Lung (tissue), 12 donors: ENCODE results near the gene NEK5. TPM values are rescaled to one million over a fixed set of nuclear protein-coding genes. Genes with fewer than 3 reads are reported as not detected.

Source experiments
- ATAC-seq: fragments of 200-7000 bp; cut with Tn5 transposase; one replicate; pipeline ENCODE4 v1.9.1; 2020; ENCODE audit warnings: moderate number of reproducible peaks; ENCODE audit not compliant: insufficient read depth, low FRiP score
- DNase-seq, 3 donors: peaks; one replicate each; pipeline ENCODE4 v3.0.0-alpha.2; 2013 to 2017
- H3K27ac ChIP-seq, 2 donors: one replicate each; pipeline ENCODE4 v1.5.1; 2013; ENCODE audit warnings: mild to moderate bottlenecking in 2 of 2, moderate library complexity in 2 of 2, control low read depth in 1 of 2, inconsistent platforms in 1 of 2, low read depth in 1 of 2, low read length in 1 of 2
- H3K27me3 ChIP-seq, 3 donors: one replicate each; pipeline ENCODE4 v1.5.1; 2013; ENCODE audit warnings: low read length in 2 of 3; ENCODE audit not compliant: control insufficient read depth in 3 of 3, insufficient read depth in 3 of 3
- H3K36me3 ChIP-seq, 4 donors: one replicate each; pipeline ENCODE4 v1.5.1; 2013; ENCODE audit warnings: low read length in 4 of 4, mild to moderate bottlenecking in 1 of 4, moderate library complexity in 1 of 4; ENCODE audit not compliant: control insufficient read depth in 4 of 4, insufficient read depth in 4 of 4
- H3K4me1 ChIP-seq, 5 donors: one replicate each; pipeline ENCODE4 v1.5.1; 2013; ENCODE audit warnings: low read length in 5 of 5, mild to moderate bottlenecking in 2 of 5, moderate library complexity in 1 of 5; ENCODE audit not compliant: control insufficient read depth in 5 of 5, insufficient read depth in 5 of 5
- H3K4me3 ChIP-seq: one replicate; pipeline ENCODE4 v1.5.1; 2013; ENCODE audit warnings: mild to moderate bottlenecking, control low read depth, moderate library complexity
- H3K9ac ChIP-seq, 2 donors: one replicate each; pipeline ENCODE4 v1.5.1; 2013; ENCODE audit warnings: low read length in 2 of 2, control low read depth in 1 of 2; ENCODE audit not compliant: insufficient read depth in 1 of 2
- H3K9me3 ChIP-seq, 4 donors: one replicate each; pipeline ENCODE4 v1.5.1; 2013; ENCODE audit warnings: low read length in 3 of 4, mild to moderate bottlenecking in 1 of 4, moderate library complexity in 1 of 4; ENCODE audit not compliant: control insufficient read depth in 4 of 4, insufficient read depth in 3 of 4
- WGBS, 2 donors: extraction: QIAGEN DNeasy Blood & Tissue Kit; methylation state at CpG; one replicate each; pipeline ENCODE4 v1.1.7; 2013; 5-methylcytosine and 5-hydroxymethylcytosine counted together
- polyA plus RNA-seq, 2 donors: library from polyadenylated mRNA; stranded (reverse); fragments of 200-250 nt; gene quantifications; one replicate each; pipeline ENCODE4 v1.2.1, GENCODE V29; 2013
- total RNA-seq, 2 donors: library from RNA; depleted of rRNA in 1 of 2; stranded (reverse); fragments of >200 nt in 1 of 2; gene quantifications; one replicate each; pipeline ENCODE4 v1.2.1, GENCODE V29; 2014 to 2021
- TF ChIP-seq, protein P1 (sequence below): IDR thresholded peaks from 2 replicates; pipeline ENCODE4 v1.5.1; 2012; ENCODE audit warnings: mild to moderate bottlenecking; ENCODE audit errors: control extremely low read depth, extremely low read depth
- donor health status: control.
- donor health status: control.
- donor health status: Bipolar disorder and iron deficiency.
- donor health status: healthy.
- donor health status: DM: yes; HTN: yes; CAD: no.

The NEK5 gene
- total and polyA plus RNA-seq, 4 donors, result 2.1 to 13.3 (median 6.1) TPM

DNA sequence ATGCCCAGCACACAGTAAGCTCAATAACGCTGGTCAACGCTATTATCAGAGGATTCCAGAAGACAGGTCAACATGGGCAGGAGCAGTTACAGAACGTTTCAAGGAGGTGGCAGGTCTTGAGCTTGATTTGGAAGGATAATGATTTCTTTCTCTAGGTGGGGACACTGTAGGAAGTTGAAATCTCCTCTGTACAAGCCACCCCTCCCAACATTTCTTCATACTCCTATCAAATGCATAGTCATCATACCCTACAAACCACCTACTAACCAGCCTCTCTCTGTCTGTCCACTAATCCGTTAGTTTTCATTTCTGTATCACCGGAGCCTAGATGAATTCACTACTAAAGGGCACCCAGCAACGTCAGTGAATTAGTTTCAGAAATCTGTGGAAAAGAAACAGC, 118.9 kb downstream of the NEK5 start:
- Histone ChIP-seq H3K27me3 (no peaks in the 10 kb centered on the region), H3K4me3 (no peak overlapping the region), H3K36me3 (no peaks in the 10 kb centered on the region), H3K9ac (peak overlapping the region in 1 of 2 donors; percentile 1), H3K9me3 (no peaks in the 10 kb centered on the region), H3K4me1 (peaks cover 3 to 22% (median 10%) of the 10 kb centered on the region in 5 donors), H3K27ac (no peak overlapping the region)
- TF ChIP-seq, protein P1, sequence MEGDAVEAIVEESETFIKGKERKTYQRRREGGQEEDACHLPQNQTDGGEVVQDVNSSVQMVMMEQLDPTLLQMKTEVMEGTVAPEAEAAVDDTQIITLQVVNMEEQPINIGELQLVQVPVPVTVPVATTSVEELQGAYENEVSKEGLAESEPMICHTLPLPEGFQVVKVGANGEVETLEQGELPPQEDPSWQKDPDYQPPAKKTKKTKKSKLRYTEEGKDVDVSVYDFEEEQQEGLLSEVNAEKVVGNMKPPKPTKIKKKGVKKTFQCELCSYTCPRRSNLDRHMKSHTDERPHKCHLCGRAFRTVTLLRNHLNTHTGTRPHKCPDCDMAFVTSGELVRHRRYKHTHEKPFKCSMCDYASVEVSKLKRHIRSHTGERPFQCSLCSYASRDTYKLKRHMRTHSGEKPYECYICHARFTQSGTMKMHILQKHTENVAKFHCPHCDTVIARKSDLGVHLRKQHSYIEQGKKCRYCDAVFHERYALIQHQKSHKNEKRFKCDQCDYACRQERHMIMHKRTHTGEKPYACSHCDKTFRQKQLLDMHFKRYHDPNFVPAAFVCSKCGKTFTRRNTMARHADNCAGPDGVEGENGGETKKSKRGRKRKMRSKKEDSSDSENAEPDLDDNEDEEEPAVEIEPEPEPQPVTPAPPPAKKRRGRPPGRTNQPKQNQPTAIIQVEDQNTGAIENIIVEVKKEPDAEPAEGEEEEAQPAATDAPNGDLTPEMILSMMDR, result no peak
- no peak for ATAC-seq
- no peak for DNase-seq
- WGBS, 2 donors, result 66 to 76% methylated on average over 6 of the region's 6 CpGs

DNA sequence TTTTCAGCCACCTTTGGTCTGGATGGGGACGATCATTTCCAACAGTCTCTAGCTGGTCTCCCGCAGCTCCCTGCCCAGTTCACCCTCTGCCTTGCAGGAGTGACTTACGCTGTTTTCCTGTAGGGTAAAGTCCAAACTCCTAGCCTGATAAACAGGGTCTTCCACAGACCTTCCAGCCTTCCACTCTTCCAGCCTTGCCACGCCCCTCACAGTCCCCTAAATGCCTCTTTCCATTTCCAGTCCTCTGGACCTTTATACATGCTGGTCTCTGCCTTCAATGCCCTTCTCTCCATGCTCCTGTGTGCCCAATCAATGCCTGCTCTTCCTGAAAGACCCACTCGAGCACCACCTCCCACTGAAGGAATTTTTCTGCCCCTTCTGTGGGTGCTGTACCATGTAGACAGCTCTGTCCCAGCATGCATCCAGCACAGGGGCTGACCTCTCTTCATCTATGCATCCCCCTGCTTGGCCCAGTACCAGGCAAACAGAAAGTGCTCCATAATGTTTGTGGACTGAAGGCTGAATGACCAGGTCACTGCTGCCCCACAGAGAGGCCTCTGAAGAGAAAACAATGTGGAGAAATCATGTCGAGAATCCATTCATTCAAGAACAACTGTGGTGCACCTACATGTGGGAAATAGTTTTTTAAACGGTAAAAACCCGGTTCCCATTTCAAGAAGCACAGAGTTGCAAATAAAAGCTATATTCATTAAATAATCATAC, 122.2 kb downstream of the NEK5 start:
- Histone ChIP-seq H3K9ac (no peak overlapping the region), H3K27me3 (no peaks in the 10 kb centered on the region), H3K27ac (no peak overlapping the region), H3K36me3 (no peaks in the 10 kb centered on the region), H3K9me3 (no peaks in the 10 kb centered on the region), H3K4me3 (no peak overlapping the region), H3K4me1 (peaks cover 3 to 12% (median 7%) of the 10 kb centered on the region in 5 donors)
- WGBS, 2 donors, result 87 to 93% methylated on average over 8 of the region's 8 CpGs
- TF ChIP-seq, protein P1, result no peak
- DNase-seq (no peak), ATAC-seq (no peak)

DNA sequence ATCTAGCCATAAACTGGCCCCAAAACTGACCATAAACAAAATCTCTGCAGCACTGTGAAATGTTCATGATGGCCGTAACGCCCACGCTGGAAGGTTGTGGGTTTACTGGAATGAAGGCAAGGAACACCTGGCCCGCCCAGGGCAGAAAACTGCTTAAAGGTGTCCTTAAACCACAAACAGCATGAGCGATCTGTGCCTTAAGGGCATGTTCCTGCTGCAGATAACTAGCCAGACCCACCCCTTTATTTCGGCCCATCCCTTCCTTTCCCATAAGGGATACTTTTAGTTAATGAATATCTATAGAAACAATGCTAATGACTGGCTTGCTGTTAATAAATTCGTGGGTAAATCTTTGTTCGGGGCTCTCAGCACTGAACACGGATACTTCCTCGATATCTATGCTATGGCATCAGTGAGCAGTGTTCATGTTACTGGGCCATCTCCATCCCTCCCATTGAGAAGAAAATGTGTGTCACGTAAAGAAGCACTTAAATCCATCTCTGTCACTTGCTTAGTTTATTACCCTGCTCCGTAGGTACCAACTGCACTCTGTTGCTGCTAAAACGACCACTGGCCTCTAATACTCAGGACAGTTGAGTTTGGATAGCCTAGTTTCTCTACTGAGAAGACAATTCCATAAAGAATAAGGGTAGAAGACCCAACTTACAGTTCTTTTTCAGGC, 122.9 kb downstream of the NEK5 start:
- H3K27ac ChIP-seq, result no peak overlapping the region
- TF ChIP-seq, protein P1, result no peak
- no peaks in the 10 kb centered on the region for H3K9me3 ChIP-seq
- no peak for DNase-seq
- H3K4me1 ChIP-seq, result peaks cover 0 to 11% (median 7%) of the 10 kb centered on the region in 5 donors
- WGBS, 2 donors, result 93% methylated on average over 13 of the region's 13 CpGs
- ATAC-seq, result no peak
- no peak overlapping the region for H3K4me3 ChIP-seq
- no peaks in the 10 kb centered on the region for H3K27me3 ChIP-seq
- no peaks in the 10 kb centered on the region for H3K36me3 ChIP-seq
- H3K9ac ChIP-seq, result no peak overlapping the region
